ENCODE results near the gene RNF144A. TPM values are rescaled to one million over a fixed set of nuclear protein-coding genes. Genes with fewer than 3 reads are reported as not detected.

The RNF144A gene
- polyA plus RNA-seq, 1 experiment = 0.24 TPM

DNA sequence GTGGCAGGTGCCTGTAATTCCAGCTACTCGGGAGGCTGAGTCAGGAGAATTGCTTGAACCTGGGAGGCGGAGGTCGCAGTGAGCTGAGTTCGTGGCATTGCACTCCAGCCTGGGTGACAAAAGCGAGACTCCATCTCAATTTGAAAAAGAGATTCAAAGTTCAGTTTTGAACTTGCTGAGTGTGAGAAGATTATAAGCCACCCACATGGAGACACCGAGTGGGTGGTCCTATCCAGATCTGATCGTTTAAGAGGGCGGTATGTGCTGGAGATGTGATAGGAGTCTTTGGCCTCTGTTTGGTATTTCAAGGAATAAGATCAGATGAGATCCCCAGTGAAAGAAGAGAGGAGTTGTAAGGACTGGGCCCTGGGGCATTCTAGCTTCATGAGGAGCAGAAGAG lies 25.6 kb downstream of the RNF144A start:
- DNase-seq (ENCODE audit: low read depth, low spot score) = no peak
- Histone ChIP-seq H3K27ac (ENCODE audit: low read depth, low read length) (no peak overlapping the region), H3K4me3 (ENCODE audit: low read depth, low read length) (no peak overlapping the region), H3K9me3 (ENCODE audit: control insufficient read depth, insufficient read depth, low read length) (peaks cover 4% of the 10 kb centered on the region), H3K27me3 (ENCODE audit: control insufficient read depth, insufficient read depth, low read length) (no peaks in the 10 kb centered on the region)
- ChIA-PET POLR2A (no interaction called here), CTCF (no interaction called here)
- TF ChIP-seq CTCF (IDR thresholded peaks at IDR 0.05; ENCODE audit: low read depth, low read length) = no peak

DNA sequence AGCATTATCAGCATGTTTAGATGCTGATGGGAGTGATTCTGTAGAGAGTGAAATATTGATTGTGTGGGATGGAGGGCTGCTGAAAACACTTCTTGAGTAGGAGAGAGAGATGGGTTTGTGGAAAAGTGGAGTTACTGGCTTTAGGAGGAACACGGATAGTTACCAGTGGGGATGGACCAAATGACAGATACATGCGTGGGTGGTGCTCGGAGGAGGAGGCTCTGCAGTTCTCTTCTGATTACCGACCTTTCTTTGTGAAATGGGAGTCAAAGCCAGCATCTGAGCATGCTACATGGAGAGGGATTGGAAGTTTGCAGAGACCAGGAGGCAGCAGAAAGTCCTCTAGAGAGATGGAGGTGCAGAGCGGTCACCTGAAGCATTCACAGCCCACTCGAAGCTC lies 26.3 kb downstream of the RNF144A start:
- H3K4me3 ChIP-seq (ENCODE audit: low read depth, low read length) = no peak overlapping the region
- POLR2A ChIA-PET = no interaction called here
- DNase-seq (ENCODE audit: low read depth, low spot score) = no peak
- TF ChIP-seq CTCF (IDR thresholded peaks at IDR 0.05; ENCODE audit: low read depth, low read length) = no peak
- H3K27me3 ChIP-seq (ENCODE audit: control insufficient read depth, insufficient read depth, low read length) = no peaks in the 10 kb centered on the region
- peaks cover 4% of the 10 kb centered on the region for H3K9me3 ChIP-seq (ENCODE audit: control insufficient read depth, insufficient read depth, low read length)
- CTCF ChIA-PET = no interaction called here
- H3K27ac ChIP-seq (ENCODE audit: low read depth, low read length) = no peak overlapping the region

DNA sequence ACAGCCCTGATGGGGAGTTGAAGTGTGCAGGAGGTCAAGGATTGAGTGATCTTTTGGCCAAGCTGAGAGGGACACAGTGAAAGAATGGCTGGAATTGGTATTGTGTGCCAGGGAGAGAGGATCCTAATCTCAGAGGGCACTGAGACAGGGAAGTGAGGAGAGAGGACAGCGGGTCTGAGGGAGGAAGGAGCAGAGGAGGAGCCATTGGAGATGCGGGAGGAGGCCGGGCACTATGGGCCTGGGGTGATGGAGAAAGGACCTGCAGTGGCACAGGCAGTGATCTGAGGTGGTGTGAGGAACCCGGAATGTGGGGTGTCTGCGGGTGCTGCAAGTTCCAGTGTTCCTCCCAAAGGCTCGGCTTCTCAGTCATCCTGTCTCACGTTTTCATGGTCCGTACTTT lies 26.8 kb downstream of the RNF144A start:
- H3K9me3 ChIP-seq (ENCODE audit: control insufficient read depth, insufficient read depth, low read length) = peaks cover 4% of the 10 kb centered on the region

DNA sequence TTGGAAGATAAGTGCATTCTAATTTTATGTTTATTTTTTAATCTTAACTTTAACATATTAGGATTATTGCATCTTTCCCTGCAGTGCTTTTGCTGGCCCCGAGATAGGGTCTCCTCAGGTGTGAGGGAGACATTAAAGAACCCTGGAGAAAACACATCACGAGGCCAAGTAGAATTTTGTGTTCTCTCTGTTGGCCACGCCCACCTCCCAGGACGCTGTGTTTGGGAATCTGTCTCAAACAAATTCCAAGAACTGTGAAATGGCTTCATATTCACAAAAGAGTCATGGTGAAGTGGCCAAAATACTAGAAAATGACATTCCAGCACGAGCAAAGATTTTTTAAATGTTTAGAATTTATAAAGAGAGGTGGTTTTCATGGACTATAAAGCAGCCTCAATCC lies 27.3 kb downstream of the RNF144A start:
- Histone ChIP-seq H3K4me3 (ENCODE audit: low read depth, low read length) (no peak overlapping the region), H3K9me3 (ENCODE audit: control insufficient read depth, insufficient read depth, low read length) (peaks cover 4% of the 10 kb centered on the region), H3K27ac (ENCODE audit: low read depth, low read length) (no peak overlapping the region), H3K27me3 (ENCODE audit: control insufficient read depth, insufficient read depth, low read length) (no peaks in the 10 kb centered on the region)
- POLR2A ChIA-PET = no interaction called here
- CTCF ChIA-PET = interaction anchor here (0.8 kb wide), 1 partner anchor 28 kb away, joined by 3 read pairs; no protein-coding TSS in a partner anchor
- TF ChIP-seq CTCF (IDR thresholded peaks at IDR 0.05; ENCODE audit: low read depth, low read length) = no peak
- DNase-seq (ENCODE audit: low read depth, low spot score) = no peak

More for the DNA sequence above, 26.8 kb downstream of the RNF144A start:
- Histone ChIP-seq H3K27me3 (ENCODE audit: control insufficient read depth, insufficient read depth, low read length) (no peaks in the 10 kb centered on the region), H3K27ac (ENCODE audit: low read depth, low read length) (no peak overlapping the region), H3K4me3 (ENCODE audit: low read depth, low read length) (no peak overlapping the region)
- ChIA-PET CTCF (no interaction called here), POLR2A (no interaction called here)
- TF ChIP-seq CTCF (IDR thresholded peaks at IDR 0.05; ENCODE audit: low read depth, low read length) = no peak
- no peak for DNase-seq (ENCODE audit: low read depth, low spot score)

- CTCF ChIA-PET = interaction anchor here (0.8 kb wide), 1 partner anchor 29 kb away, joined by 3 read pairs; no protein-coding TSS in a partner anchor
Observed at GRCh38 chr2:6945087-6945813, 28.0 kb downstream of the RNF144A start.

More at GRCh38 chr2:6945087-6945813, 28.0 kb downstream of the RNF144A start:
- H3K27ac ChIP-seq (ENCODE audit: low read depth, low read length) = no peak overlapping the region
- H3K27me3 ChIP-seq (ENCODE audit: control insufficient read depth, insufficient read depth, low read length) = no peaks in the 10 kb centered on the region
- peaks cover 4% of the 10 kb centered on the region for H3K9me3 ChIP-seq (ENCODE audit: control insufficient read depth, insufficient read depth, low read length)
- no peak for DNase-seq (ENCODE audit: low read depth, low spot score)
- TF ChIP-seq CTCF (IDR thresholded peaks at IDR 0.05; ENCODE audit: low read depth, low read length) = no peak
- POLR2A ChIA-PET = no interaction called here
- H3K4me3 ChIP-seq (ENCODE audit: low read depth, low read length) = no peak overlapping the region
